ENCODE data around the gene EPSTI1. TPM values are rescaled to one million over a fixed set of nuclear protein-coding genes. Genes with fewer than 3 reads are reported as not detected.

EPSTI1 gene
- total and polyA plus RNA-seq, 8 donors = 3.5 to 115 (median 5.2) TPM; not detected in 1

DNA sequence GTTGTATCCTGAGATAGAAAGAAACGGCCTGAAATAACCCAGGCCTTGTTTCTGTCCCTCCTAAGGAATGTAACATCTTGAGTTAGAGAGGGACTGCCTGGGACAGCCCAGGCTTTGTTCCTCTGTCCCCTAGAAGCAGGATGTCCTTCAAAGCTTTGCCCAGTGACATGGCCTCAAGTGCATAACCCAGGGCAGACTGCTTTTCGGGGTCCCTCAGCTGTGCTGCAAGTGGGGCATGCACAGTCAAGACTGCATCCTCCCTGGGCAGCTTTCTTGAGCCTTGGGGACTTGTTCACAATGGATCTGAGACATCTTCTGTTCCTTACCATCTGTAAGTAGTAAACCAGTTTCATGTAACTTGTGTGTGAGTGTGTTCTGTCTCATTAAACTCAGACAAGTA is 7.5 kb upstream of the EPSTI1 start:
- no peak for TF ChIP-seq CTCF (IDR thresholded peaks at IDR 0.05)
- TF ChIP-seq POLR2A (IDR thresholded peaks at IDR 0.05) = no peak
- no peak for TF ChIP-seq EP300 (IDR thresholded peaks at IDR 0.05)
- no peak for TF ChIP-seq POLR2AphosphoS5 (IDR thresholded peaks at IDR 0.05)
- Histone ChIP-seq H3K27ac (no peak overlapping the region), H3K27me3 (no peaks in the 10 kb centered on the region), H3K4me3 (no peak overlapping the region), H3K36me3 (no peaks in the 10 kb centered on the region), H3K9me3 (no peaks in the 10 kb centered on the region), H3K4me1 (no peaks in the 10 kb centered on the region)
- DNase-seq = no peak
- intact Hi-C loops (cut with DNase I; ENCODE audit: low total_unique reads) = no loop called here
- WGBS, 5 donors = 79 to 85% (median 85%) methylated on average over 2 of the region's 2 CpGs

GRCh38 chr13:42997381-42997780 is 5.3 kb upstream of the EPSTI1 start:
- H3K4me3 ChIP-seq = no peak overlapping the region
- no peaks in the 10 kb centered on the region for H3K27me3 ChIP-seq
- H3K27ac ChIP-seq = no peak overlapping the region
- DNase-seq = no peak
- WGBS, 5 donors = 61 to 78% (median 75%) methylated on average over 2 of the region's 2 CpGs
- H3K36me3 ChIP-seq = no peaks in the 10 kb centered on the region
- H3K9me3 ChIP-seq = no peaks in the 10 kb centered on the region
- TF ChIP-seq POLR2AphosphoS5 (IDR thresholded peaks at IDR 0.05) (no peak), CTCF (IDR thresholded peaks at IDR 0.05) (no peak), EP300 (IDR thresholded peaks at IDR 0.05) (no peak), POLR2A (IDR thresholded peaks at IDR 0.05) (no peak)
- intact Hi-C loops (cut with DNase I; ENCODE audit: low total_unique reads) = no loop called here
- peaks cover 0 to 8% (median 7%) of the 10 kb centered on the region in 4 donors for H3K4me1 ChIP-seq

GRCh38 chr13:42996584-42996983 is 4.5 kb upstream of the EPSTI1 start:
- H3K9me3 ChIP-seq = no peaks in the 10 kb centered on the region
- no peak overlapping the region for H3K27ac ChIP-seq
- TF ChIP-seq EP300 (IDR thresholded peaks at IDR 0.05) (no peak), POLR2A (IDR thresholded peaks at IDR 0.05) (no peak), CTCF (IDR thresholded peaks at IDR 0.05) (no peak), POLR2AphosphoS5 (IDR thresholded peaks at IDR 0.05) (no peak)
- 69 to 87% (median 83%) methylated on average over 3 of the region's 3 CpGs for WGBS, 5 donors
- no peak for DNase-seq
- no peaks in the 10 kb centered on the region for H3K27me3 ChIP-seq
- no peak overlapping the region for H3K4me3 ChIP-seq
- no peaks in the 10 kb centered on the region for H3K36me3 ChIP-seq
- intact Hi-C loops (cut with DNase I; ENCODE audit: low total_unique reads) = no loop called here
- H3K4me1 ChIP-seq = peaks cover 2 to 10% (median 8%) of the 10 kb centered on the region in 4 donors

DNA sequence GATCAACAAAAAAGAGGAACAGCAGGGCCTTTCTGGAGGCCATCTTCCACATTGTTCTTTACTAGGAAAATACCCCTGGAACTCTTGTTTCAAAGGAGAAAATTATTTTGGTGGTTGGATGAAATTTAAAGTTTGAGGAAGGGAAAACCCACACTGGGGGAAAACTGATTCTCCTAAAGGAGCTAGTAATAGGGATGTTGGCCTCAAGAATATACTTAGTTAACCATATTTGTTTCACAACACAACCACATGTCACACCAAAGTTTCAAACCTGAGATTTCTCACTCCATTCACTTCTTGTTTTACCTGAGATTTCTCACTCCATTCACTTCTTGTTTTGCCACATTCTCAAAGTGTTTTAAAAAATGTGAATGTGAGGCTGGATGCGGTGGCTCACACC is 2.8 kb upstream of the EPSTI1 start:
- H3K4me3 ChIP-seq = no peak overlapping the region
- H3K36me3 ChIP-seq = no peaks in the 10 kb centered on the region
- H3K9me3 ChIP-seq = no peaks in the 10 kb centered on the region
- TF ChIP-seq EP300 (IDR thresholded peaks at IDR 0.05) (no peak), CTCF (IDR thresholded peaks at IDR 0.05) (no peak), POLR2AphosphoS5 (IDR thresholded peaks at IDR 0.05) (no peak), POLR2A (IDR thresholded peaks at IDR 0.05) (no peak)
- 95 to 100% (median 100%) methylated on average over 1 of the region's 1 CpG for WGBS, 5 donors
- H3K27me3 ChIP-seq = no peaks in the 10 kb centered on the region
- no peak overlapping the region for H3K27ac ChIP-seq
- H3K4me1 ChIP-seq = peaks cover 14 to 26% (median 24%) of the 10 kb centered on the region in 4 donors
- no peak for DNase-seq
- intact Hi-C loops (cut with DNase I; ENCODE audit: low total_unique reads) = no loop called here
